ENCODE measurements around the gene CKLF.

DNA sequence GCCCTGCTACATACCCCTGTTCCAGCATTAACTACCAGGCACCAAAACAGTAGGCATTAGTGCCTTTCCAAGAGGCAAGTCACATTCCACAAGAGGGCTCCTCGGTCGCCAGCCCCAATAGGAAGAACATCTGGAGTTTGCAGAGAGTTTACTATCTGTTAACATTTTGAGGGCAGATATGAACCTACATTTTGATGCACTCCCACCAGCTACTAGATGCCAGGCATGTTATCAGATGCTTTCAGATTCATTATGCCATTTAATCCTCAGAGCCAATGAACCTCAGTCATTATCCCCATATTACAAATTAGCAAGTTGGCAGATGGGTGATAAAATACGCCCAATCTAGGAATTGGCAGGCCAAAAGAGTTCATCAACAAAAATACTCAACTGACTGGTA lies 22.7 kb downstream of the CKLF start:
- TF ChIP-seq POLR2AphosphoS5 (IDR thresholded peaks at IDR 0.05; ENCODE audit: low read depth, low read length) = no peak
- TF ChIP-seq POLR2A (IDR thresholded peaks at IDR 0.05; ENCODE audit: low read depth, low read length) = no peak
